ENCODE measurements around the gene C3orf18. TPM values are rescaled to one million over a fixed set of nuclear protein-coding genes. Genes with fewer than 3 reads are reported as not detected.

C3orf18 gene
- total and polyA plus RNA-seq, 12 donors, result 6.6 to 44.3 (median 14.7) TPM

DNA sequence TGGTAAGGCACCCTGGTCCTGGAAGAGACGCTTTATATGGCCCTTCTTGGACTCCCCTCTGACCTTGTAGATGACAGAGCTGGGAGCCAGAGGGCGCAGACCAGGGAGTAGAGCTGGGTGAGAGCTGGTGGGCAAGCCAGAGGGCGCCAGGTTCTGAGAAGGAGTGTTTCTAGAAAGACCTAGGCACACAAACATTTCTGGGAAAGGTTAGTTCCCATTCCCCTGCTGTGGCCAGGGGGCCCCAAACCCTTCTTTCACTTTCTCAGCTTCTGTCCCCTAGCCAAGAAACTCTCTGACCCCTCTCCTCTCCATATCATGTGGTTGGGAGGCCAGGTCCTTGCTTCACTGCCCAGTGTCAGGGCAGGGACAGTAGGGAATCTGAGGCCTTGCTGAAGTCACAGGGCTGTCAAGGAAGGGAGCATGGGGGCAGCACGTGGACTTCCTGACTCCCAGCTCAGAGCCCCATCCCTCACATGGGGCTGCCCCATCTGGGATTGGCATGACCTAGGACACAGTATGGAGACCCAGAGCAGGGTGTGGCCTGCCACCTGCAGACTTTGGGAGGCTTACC is 5.3 kb upstream of the C3orf18 start:
- 66 to 97% (median 88%) methylated on average over 3 to 4 of the region's 4 CpGs for WGBS, 4 donors
- Histone ChIP-seq H3K36me3 (replicated peaks in 1 of 2) (peaks cover 0 to 7% of the 10 kb centered on the region in 2 donors), H3K4me3 (no peak overlapping the region), H3K27me3 (no peaks in the 10 kb centered on the region), H3K27ac (no peak overlapping the region), H3K9me3 (replicated peaks in 1 of 3) (no peaks in the 10 kb centered on the region), H3K4me1 (replicated peaks in 1 of 2) (peaks cover 11 to 18% of the 10 kb centered on the region in 2 donors)
- intact Hi-C loops (cut with DNase I), result loop anchor here in 1 of 2 donors (2.0 kb wide), 1 partner anchor 40 kb away; no protein-coding TSS in a partner anchor
- DNase-seq, result no peak
- TF ChIP-seq POLR2A (IDR thresholded peaks at IDR 0.05) (no peak), CTCF (IDR thresholded peaks at IDR 0.05) (no peak)

DNA sequence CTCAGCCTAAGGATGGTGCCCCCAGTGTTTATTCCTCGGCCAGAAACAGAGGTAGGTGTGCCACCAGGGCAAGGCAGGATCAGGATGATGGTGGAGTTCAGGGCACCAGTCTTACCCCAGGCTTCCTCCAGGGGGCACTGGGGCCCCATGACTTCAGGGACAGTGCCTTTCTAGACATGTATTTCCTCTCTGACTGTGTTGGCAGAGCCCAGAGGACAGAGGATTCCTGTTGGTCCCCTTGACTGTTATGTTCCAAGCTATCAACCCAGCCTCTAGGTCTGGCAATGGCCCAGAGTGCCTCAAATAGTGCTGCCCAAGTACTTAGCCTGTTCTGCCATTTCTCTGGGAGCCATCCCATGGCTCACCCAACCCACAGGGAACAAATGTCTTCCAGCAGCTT is 4.6 kb upstream of the C3orf18 start:
- no peak overlapping the region for H3K27ac ChIP-seq
- H3K4me3 ChIP-seq, result no peak overlapping the region
- peaks cover 12 to 21% of the 10 kb centered on the region in 2 donors for H3K4me1 ChIP-seq (replicated peaks in 1 of 2)
- no peaks in the 10 kb centered on the region for H3K27me3 ChIP-seq
- intact Hi-C loops (cut with DNase I), result loop anchor here in 1 of 2 donors (2.0 kb wide), 1 partner anchor 41 kb away; no protein-coding TSS in a partner anchor
- no peaks in the 10 kb centered on the region for H3K9me3 ChIP-seq (replicated peaks in 1 of 3)
- peak; percentile 69 to 89 (median 79) for DNase-seq
- peaks cover 0 to 2% of the 10 kb centered on the region in 2 donors for H3K36me3 ChIP-seq (replicated peaks in 1 of 2)
- WGBS, 4 donors, result 10 to 17% (median 11%) methylated on average over 1 of the region's 1 CpG
- TF ChIP-seq CTCF (IDR thresholded peaks at IDR 0.05), result peak; percentile 67 to 97 (median 94)
- TF ChIP-seq POLR2A (IDR thresholded peaks at IDR 0.05), result no peak

DNA sequence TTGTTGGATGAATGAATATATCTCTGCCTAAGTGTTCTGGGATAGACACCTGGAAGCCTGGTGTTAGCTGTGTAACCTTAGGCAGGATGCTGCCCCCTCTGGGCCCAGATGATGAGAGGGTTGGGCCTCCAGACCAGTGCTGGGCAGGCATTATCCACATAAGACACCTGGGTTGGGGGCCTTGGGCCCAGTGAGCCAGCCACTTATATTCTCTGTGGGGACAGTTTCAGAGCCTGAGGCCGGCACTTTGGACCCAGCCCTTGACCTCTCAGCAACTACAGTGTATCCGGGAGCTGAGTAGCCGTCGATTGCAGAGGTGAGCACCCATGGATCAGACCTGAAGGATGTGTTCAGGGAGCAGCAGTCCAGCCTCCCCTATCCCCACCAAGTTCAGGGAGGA is 3.9 kb upstream of the C3orf18 start:
- WGBS, 4 donors, result 40 to 75% (median 63%) methylated on average over 2 to 4 of the region's 4 CpGs
- no peak for DNase-seq
- peaks cover 12 to 28% of the 10 kb centered on the region in 2 donors for H3K4me1 ChIP-seq (replicated peaks in 1 of 2)
- intact Hi-C loops (cut with DNase I), result loop anchor here in 1 of 2 donors (2.0 kb wide), 1 partner anchor 43 kb away; no protein-coding TSS in a partner anchor
- no peak overlapping the region for H3K27ac ChIP-seq
- H3K36me3 ChIP-seq (replicated peaks in 1 of 2), result no peaks in the 10 kb centered on the region
- TF ChIP-seq CTCF (IDR thresholded peaks at IDR 0.05), result no peak
- no peak for TF ChIP-seq POLR2A (IDR thresholded peaks at IDR 0.05)
- no peaks in the 10 kb centered on the region for H3K9me3 ChIP-seq (replicated peaks in 1 of 3)
- no peaks in the 10 kb centered on the region for H3K27me3 ChIP-seq
- no peak overlapping the region for H3K4me3 ChIP-seq

DNA sequence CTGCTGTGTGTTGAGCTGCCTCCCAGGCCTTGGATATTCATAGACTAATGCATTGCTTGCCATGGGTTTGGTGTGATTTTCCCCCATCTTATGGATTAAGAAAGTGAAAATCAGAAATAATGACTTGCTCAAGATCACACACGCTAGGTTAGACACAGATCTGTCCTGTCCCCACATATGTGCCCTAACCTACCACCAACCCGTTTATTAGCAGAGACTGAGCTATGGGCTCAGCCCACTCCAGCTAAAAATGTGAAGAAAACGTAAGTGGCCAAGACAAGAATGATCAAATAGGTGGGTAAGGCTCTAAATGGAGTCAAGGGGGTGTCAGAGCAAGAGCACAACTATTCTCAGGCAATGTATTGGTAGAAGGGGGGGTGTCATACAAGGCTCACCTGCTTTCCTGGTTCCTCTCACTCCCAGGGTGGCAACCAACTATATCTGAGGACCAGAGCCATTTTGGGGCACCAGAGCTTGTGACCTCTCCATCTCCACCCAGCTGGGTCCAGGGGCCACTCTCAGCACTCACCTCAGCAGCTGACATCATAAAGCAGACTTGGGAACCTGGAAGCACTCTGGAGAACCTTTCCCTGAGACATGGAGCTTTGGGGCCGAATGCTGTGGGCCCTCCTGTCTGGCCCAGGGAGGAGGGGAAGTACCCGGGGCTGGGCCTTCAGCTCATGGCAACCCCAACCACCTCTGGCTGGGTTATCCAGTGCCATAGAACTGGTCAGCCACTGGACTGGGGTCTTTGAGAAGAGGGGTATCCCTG is 3.1 kb upstream of the C3orf18 start:
- intact Hi-C loops (cut with DNase I), result loop anchor here in 1 of 2 donors (2.0 kb wide), 1 partner anchor 44 kb away; no protein-coding TSS in a partner anchor
- no peaks in the 10 kb centered on the region for H3K36me3 ChIP-seq (replicated peaks in 1 of 2)
- WGBS, 4 donors, result 69 to 84% (median 80%) methylated on average over 3 to 5 of the region's 5 CpGs
- H3K27ac ChIP-seq, result no peak overlapping the region
- H3K27me3 ChIP-seq, result no peaks in the 10 kb centered on the region
- DNase-seq, result no peak
- no peaks in the 10 kb centered on the region for H3K9me3 ChIP-seq (replicated peaks in 1 of 3)
- TF ChIP-seq POLR2A (IDR thresholded peaks at IDR 0.05), result no peak
- no peak for TF ChIP-seq CTCF (IDR thresholded peaks at IDR 0.05)
- peaks cover 12 to 29% of the 10 kb centered on the region in 2 donors for H3K4me1 ChIP-seq (replicated peaks in 1 of 2)
- H3K4me3 ChIP-seq, result no peak overlapping the region

Data from adrenal gland (tissue), 12 donors.